HEK293 (cell line): Measurements from ENCODE around the gene MYMK.

Experiments used
- BCL11A ChIP-seq: fragments of 450-650 bp; formaldehyde crosslinking; IDR thresholded peaks from 2 replicates; pipeline ENCODE4 v1.5.1; 2016; ENCODE audit warnings: low read depth, missing biosample characterization, missing genetic modification characterization
- MEIS1 ChIP-seq: sonication (generic); formaldehyde crosslinking; IDR thresholded peaks from 2 replicates; pipeline ENCODE4 v1.8.1; 2022; ENCODE audit warnings: missing genetic modification reagents, mild to moderate bottlenecking, borderline replicate concordance
- SP2 ChIP-seq: fragments of 450-650 bp; formaldehyde crosslinking; IDR thresholded peaks from 2 replicates; pipeline ENCODE4 v1.5.1; 2016; ENCODE audit warnings: missing biosample characterization, missing genetic modification characterization
- ZNF223 ChIP-seq: fragments of 450-650 bp; formaldehyde crosslinking; IDR thresholded peaks from 2 replicates; pipeline ENCODE4 v1.5.1; 2016; ENCODE audit warnings: missing biosample characterization, missing genetic modification characterization
- ZNF239 ChIP-seq: fragments of 450-650 bp; formaldehyde crosslinking; IDR thresholded peaks from 2 replicates; pipeline ENCODE4 v1.5.1; 2016; ENCODE audit warnings: missing biosample characterization, missing genetic modification characterization
- ZNF629 ChIP-seq: fragments of 450-650 bp; formaldehyde crosslinking; IDR thresholded peaks from 2 replicates; pipeline ENCODE4 v1.5.1; 2017; ENCODE audit warnings: missing biosample characterization, missing genetic modification characterization
- ZNF654 ChIP-seq: fragments of 450-650 bp; formaldehyde crosslinking; IDR thresholded peaks from 2 replicates; pipeline ENCODE4 v1.5.1; 2016; ENCODE audit warnings: low read depth, missing biosample characterization, missing genetic modification characterization
- ZNF776 ChIP-seq: fragments of 450-650 bp; formaldehyde crosslinking; IDR thresholded peaks from 2 replicates; pipeline ENCODE4 v1.5.0; 2017; ENCODE audit warnings: missing biosample characterization, missing genetic modification characterization, borderline replicate concordance
- TF ChIP-seq, protein P1 (sequence below): fragments of 450-650 bp; formaldehyde crosslinking; IDR thresholded peaks from 2 replicates; pipeline ENCODE4 v1.5.1; 2016; ENCODE audit warnings: missing biosample characterization, missing genetic modification characterization
- TF ChIP-seq, protein P2 (sequence below): fragments of 450-650 bp; formaldehyde crosslinking; IDR thresholded peaks from 2 replicates; pipeline ENCODE4 v1.5.1; 2016; ENCODE audit warnings: missing biosample characterization, missing genetic modification characterization
- TF ChIP-seq, protein P3 (sequence below): fragments of 450-650 bp; formaldehyde crosslinking; IDR thresholded peaks from 2 replicates; pipeline ENCODE4 v1.5.1; 2017; ENCODE audit warnings: missing biosample characterization, missing genetic modification characterization
- TF ChIP-seq, protein P4 (sequence below): fragments of 450-650 bp; formaldehyde crosslinking; IDR thresholded peaks from 2 replicates; pipeline ENCODE4 v1.5.1; 2016; ENCODE audit warnings: missing biosample characterization, missing genetic modification characterization
- TF ChIP-seq, protein P5 (sequence below): fragments of 450-650 bp; formaldehyde crosslinking; IDR thresholded peaks from 2 replicates; pipeline ENCODE4 v1.5.1; 2016; ENCODE audit warnings: missing biosample characterization, missing genetic modification characterization

DNA sequence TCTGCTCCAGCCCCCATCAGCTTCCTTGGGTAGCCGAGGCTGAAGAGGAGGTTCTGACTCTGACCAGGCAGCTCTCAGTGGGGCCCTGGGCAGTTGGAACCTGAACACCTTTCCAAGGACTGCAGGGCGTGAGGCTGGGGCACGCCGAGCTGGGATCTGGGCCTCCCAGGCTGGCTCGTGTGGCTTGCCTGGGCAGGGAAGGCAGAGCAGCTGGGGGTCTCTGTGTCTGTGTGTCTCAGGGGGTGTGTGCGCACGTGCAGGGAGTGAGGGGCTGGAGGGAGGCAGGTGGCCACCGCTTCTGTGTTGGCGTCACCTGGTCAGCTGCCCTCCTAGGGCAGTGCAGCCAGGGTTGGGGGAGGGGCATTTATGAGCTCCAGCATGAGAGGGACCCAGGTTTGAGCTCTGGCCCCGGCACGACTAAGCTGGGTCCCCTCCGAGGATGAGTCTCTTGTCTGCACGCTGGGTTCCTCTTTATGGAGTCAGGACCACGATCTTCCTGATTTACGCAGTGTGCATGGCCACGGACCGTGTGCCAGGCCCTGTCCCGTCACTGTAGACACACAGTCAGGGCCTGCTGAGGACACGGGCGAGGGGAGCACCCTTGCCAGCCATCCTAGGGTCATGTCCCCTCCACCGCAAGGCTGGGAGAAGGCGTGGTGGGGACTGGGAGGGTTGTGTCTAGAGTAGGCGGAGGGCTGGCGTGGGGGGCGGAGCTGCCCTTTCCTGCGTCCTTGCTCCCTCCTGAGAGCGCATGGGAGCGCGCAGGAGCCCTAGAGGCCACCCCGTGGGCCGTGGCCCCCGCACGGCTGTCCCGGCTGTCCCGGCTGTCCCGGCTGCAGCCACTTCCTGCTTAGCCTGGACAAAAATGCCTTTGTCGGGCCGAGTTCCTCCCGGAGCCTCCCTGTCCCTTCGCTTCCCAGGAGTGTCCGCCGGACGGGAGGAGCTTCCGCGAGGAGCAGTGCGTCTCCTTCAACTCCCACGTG lies 14.4 kb upstream of the MYMK start:
- TF ChIP-seq, protein P1, sequence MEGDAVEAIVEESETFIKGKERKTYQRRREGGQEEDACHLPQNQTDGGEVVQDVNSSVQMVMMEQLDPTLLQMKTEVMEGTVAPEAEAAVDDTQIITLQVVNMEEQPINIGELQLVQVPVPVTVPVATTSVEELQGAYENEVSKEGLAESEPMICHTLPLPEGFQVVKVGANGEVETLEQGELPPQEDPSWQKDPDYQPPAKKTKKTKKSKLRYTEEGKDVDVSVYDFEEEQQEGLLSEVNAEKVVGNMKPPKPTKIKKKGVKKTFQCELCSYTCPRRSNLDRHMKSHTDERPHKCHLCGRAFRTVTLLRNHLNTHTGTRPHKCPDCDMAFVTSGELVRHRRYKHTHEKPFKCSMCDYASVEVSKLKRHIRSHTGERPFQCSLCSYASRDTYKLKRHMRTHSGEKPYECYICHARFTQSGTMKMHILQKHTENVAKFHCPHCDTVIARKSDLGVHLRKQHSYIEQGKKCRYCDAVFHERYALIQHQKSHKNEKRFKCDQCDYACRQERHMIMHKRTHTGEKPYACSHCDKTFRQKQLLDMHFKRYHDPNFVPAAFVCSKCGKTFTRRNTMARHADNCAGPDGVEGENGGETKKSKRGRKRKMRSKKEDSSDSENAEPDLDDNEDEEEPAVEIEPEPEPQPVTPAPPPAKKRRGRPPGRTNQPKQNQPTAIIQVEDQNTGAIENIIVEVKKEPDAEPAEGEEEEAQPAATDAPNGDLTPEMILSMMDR (tag by site-specific recombination): no peak
- TF ChIP-seq ZNF629 (tag by site-specific recombination): no peak
- TF ChIP-seq ZNF654 (tag by site-specific recombination): no peak
- TF ChIP-seq BCL11A (tag by site-specific recombination): no peak
- TF ChIP-seq ZNF776 (tag by site-specific recombination): no peak
- TF ChIP-seq, protein P2, sequence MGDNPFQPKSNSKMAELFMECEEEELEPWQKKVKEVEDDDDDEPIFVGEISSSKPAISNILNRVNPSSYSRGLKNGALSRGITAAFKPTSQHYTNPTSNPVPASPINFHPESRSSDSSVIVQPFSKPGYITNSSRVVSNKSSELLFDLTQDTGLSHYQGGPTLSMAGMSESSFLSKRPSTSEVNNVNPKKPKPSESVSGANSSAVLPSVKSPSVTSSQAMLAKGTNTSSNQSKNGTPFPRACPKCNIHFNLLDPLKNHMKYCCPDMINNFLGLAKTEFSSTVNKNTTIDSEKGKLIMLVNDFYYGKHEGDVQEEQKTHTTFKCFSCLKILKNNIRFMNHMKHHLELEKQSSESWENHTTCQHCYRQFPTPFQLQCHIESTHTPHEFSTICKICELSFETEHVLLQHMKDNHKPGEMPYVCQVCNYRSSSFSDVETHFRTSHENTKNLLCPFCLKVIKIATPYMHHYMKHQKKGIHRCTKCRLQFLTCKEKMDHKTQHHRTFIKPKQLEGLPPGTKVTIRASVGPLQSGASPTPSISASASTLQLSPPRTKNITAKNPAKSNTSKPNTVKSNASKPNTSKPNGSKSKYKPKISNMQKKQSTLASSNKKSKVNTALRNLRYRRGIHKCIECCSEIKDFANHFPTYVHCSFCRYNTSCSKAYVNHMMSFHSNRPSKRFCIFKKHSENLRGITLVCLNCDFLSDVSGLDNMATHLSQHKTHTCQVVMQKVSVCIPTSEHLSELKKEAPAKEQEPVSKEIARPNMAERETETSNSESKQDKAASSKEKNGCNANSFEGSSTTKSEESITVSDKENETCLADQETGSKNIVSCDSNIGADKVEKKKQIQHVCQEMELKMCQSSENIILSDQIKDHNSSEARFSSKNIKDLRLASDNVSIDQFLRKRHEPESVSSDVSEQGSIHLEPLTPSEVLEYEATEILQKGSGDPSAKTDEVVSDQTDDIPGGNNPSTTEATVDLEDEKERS (tag by site-specific recombination): no peak
- TF ChIP-seq ZNF223 (tag by site-specific recombination): no peak
- no peak for TF ChIP-seq SP2 (tag by site-specific recombination)
- TF ChIP-seq, protein P3, sequence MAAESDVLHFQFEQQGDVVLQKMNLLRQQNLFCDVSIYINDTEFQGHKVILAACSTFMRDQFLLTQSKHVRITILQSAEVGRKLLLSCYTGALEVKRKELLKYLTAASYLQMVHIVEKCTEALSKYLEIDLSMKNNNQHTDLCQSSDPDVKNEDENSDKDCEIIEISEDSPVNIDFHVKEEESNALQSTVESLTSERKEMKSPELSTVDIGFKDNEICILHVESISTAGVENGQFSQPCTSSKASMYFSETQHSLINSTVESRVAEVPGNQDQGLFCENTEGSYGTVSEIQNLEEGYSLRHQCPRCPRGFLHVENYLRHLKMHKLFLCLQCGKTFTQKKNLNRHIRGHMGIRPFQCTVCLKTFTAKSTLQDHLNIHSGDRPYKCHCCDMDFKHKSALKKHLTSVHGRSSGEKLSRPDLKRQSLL: no peak
- TF ChIP-seq, protein P4, sequence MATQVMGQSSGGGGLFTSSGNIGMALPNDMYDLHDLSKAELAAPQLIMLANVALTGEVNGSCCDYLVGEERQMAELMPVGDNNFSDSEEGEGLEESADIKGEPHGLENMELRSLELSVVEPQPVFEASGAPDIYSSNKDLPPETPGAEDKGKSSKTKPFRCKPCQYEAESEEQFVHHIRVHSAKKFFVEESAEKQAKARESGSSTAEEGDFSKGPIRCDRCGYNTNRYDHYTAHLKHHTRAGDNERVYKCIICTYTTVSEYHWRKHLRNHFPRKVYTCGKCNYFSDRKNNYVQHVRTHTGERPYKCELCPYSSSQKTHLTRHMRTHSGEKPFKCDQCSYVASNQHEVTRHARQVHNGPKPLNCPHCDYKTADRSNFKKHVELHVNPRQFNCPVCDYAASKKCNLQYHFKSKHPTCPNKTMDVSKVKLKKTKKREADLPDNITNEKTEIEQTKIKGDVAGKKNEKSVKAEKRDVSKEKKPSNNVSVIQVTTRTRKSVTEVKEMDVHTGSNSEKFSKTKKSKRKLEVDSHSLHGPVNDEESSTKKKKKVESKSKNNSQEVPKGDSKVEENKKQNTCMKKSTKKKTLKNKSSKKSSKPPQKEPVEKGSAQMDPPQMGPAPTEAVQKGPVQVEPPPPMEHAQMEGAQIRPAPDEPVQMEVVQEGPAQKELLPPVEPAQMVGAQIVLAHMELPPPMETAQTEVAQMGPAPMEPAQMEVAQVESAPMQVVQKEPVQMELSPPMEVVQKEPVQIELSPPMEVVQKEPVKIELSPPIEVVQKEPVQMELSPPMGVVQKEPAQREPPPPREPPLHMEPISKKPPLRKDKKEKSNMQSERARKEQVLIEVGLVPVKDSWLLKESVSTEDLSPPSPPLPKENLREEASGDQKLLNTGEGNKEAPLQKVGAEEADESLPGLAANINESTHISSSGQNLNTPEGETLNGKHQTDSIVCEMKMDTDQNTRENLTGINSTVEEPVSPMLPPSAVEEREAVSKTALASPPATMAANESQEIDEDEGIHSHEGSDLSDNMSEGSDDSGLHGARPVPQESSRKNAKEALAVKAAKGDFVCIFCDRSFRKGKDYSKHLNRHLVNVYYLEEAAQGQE (tag by site-specific recombination): no peak
- no peak for TF ChIP-seq MEIS1
- no peak for TF ChIP-seq ZNF239 (tag by site-specific recombination)
- TF ChIP-seq, protein P5, sequence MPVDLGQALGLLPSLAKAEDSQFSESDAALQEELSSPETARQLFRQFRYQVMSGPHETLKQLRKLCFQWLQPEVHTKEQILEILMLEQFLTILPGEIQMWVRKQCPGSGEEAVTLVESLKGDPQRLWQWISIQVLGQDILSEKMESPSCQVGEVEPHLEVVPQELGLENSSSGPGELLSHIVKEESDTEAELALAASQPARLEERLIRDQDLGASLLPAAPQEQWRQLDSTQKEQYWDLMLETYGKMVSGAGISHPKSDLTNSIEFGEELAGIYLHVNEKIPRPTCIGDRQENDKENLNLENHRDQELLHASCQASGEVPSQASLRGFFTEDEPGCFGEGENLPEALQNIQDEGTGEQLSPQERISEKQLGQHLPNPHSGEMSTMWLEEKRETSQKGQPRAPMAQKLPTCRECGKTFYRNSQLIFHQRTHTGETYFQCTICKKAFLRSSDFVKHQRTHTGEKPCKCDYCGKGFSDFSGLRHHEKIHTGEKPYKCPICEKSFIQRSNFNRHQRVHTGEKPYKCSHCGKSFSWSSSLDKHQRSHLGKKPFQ (tag by site-specific recombination): no peak
